ENCODE data around the gene BCAM. TPM values are rescaled to one million over a fixed set of nuclear protein-coding genes. Genes with fewer than 3 reads are reported as not detected.

Gene BCAM
- total and polyA plus RNA-seq, 2 experiments from 2014 or later, result 1.3 to 1.4 TPM

GRCh38 chr19:44782729-44783128 lies 26.2 kb upstream of the BCAM start:
- DNase-seq, result no peak
- in situ Hi-C loops (cut with MboI), result no loop called here
- Histone ChIP-seq H3F3A (ENCODE audit: insufficient read depth) (no peaks in the 10 kb centered on the region), H4K20me1 (ENCODE audit: insufficient read depth) (no peaks in the 10 kb centered on the region), H3K9ac (no peak overlapping the region), H3K79me2 (ENCODE audit: insufficient read depth) (no peaks in the 10 kb centered on the region), H3K9me2 (ENCODE audit: insufficient read depth) (no peaks in the 10 kb centered on the region), H3K27me3 (replicated peaks; ENCODE audit: insufficient read depth) (no peaks in the 10 kb centered on the region), H3K4me2 (ENCODE audit: unreplicated experiment) (no peak overlapping the region), H3K27ac (no peak overlapping the region), H3K4me1 (ENCODE audit: insufficient read depth) (no peaks in the 10 kb centered on the region), H3K9me3 (ENCODE audit: low read depth) (no peaks in the 10 kb centered on the region), H3K4me3 (no peak overlapping the region), H2AFZ (no peak overlapping the region), H3K36me3 (ENCODE audit: low read depth) (no peaks in the 10 kb centered on the region)
- TF ChIP-seq EZH2phosphoT487 (IDR thresholded peaks at IDR 0.05; ENCODE audit: insufficient read depth, low read depth), result no peak
- TF ChIP-seq EZH2 (IDR thresholded peaks at IDR 0.05; ENCODE audit: insufficient read depth, poor library complexity, severe bottlenecking), result no peak
- whole genome bisulfite sequencing, 2 experiments (ENCODE audit: low coverage in 1 of 2, low lambda C conversion rate in 2 of 2, missing lambda C conversion rate in 2 of 2), result 86 to 93% methylated on average over 5 of the region's 5 CpGs

GRCh38 chr19:44783545-44783944 lies 25.4 kb upstream of the BCAM start:
- no peak for DNase-seq
- Histone ChIP-seq H3K4me1 (ENCODE audit: insufficient read depth) (no peaks in the 10 kb centered on the region), H3F3A (ENCODE audit: insufficient read depth) (no peaks in the 10 kb centered on the region), H3K9ac (no peak overlapping the region), H3K27ac (no peak overlapping the region), H3K9me2 (ENCODE audit: insufficient read depth) (no peaks in the 10 kb centered on the region), H3K27me3 (replicated peaks; ENCODE audit: insufficient read depth) (no peaks in the 10 kb centered on the region), H4K20me1 (ENCODE audit: insufficient read depth) (no peaks in the 10 kb centered on the region), H3K4me2 (ENCODE audit: unreplicated experiment) (no peak overlapping the region), H3K4me3 (no peak overlapping the region), H2AFZ (no peak overlapping the region), H3K36me3 (ENCODE audit: low read depth) (no peaks in the 10 kb centered on the region), H3K79me2 (ENCODE audit: insufficient read depth) (no peaks in the 10 kb centered on the region), H3K9me3 (ENCODE audit: low read depth) (no peaks in the 10 kb centered on the region)
- TF ChIP-seq EZH2phosphoT487 (IDR thresholded peaks at IDR 0.05; ENCODE audit: insufficient read depth, low read depth), result no peak
- TF ChIP-seq EZH2 (IDR thresholded peaks at IDR 0.05; ENCODE audit: insufficient read depth, poor library complexity, severe bottlenecking), result no peak
- in situ Hi-C loops (cut with MboI), result no loop called here
- WGBS, 2 experiments (ENCODE audit: low coverage in 1 of 2, low lambda C conversion rate in 2 of 2, missing lambda C conversion rate in 2 of 2), result 90% methylated on average over 4 of the region's 4 CpGs

GRCh38 chr19:44785271-44785670 lies 23.6 kb upstream of the BCAM start:
- 63 to 65% methylated on average over 3 of the region's 3 CpGs for WGBS, 2 experiments (ENCODE audit: low coverage in 1 of 2, low lambda C conversion rate in 2 of 2, missing lambda C conversion rate in 2 of 2)
- TF ChIP-seq EZH2phosphoT487 (IDR thresholded peaks at IDR 0.05; ENCODE audit: insufficient read depth, low read depth), result no peak
- no peak for TF ChIP-seq EZH2 (IDR thresholded peaks at IDR 0.05; ENCODE audit: insufficient read depth, poor library complexity, severe bottlenecking)
- H3K36me3 ChIP-seq (ENCODE audit: low read depth), result no peaks in the 10 kb centered on the region
- no peak overlapping the region for H2AFZ ChIP-seq
- in situ Hi-C loops (cut with MboI), result no loop called here
- no peak overlapping the region for H3K4me2 ChIP-seq (ENCODE audit: unreplicated experiment)
- no peaks in the 10 kb centered on the region for H3K27me3 ChIP-seq (replicated peaks; ENCODE audit: insufficient read depth)
- no peaks in the 10 kb centered on the region for H3K4me1 ChIP-seq (ENCODE audit: insufficient read depth)
- H3K9ac ChIP-seq, result no peak overlapping the region
- H3K79me2 ChIP-seq (ENCODE audit: insufficient read depth), result no peaks in the 10 kb centered on the region
- no peaks in the 10 kb centered on the region for H3K9me3 ChIP-seq (ENCODE audit: low read depth)
- H3F3A ChIP-seq (ENCODE audit: insufficient read depth), result no peaks in the 10 kb centered on the region
- no peaks in the 10 kb centered on the region for H3K9me2 ChIP-seq (ENCODE audit: insufficient read depth)
- no peaks in the 10 kb centered on the region for H4K20me1 ChIP-seq (ENCODE audit: insufficient read depth)
- H3K4me3 ChIP-seq, result no peak overlapping the region
- H3K27ac ChIP-seq, result no peak overlapping the region
- DNase-seq, result no peak

GRCh38 chr19:44785993-44786392 lies 22.9 kb upstream of the BCAM start:
- no peaks in the 10 kb centered on the region for H3K27me3 ChIP-seq (replicated peaks; ENCODE audit: insufficient read depth)
- TF ChIP-seq EZH2 (IDR thresholded peaks at IDR 0.05; ENCODE audit: insufficient read depth, poor library complexity, severe bottlenecking) (no peak), EZH2phosphoT487 (IDR thresholded peaks at IDR 0.05; ENCODE audit: insufficient read depth, low read depth) (no peak)
- H3K9me3 ChIP-seq (ENCODE audit: low read depth), result no peaks in the 10 kb centered on the region
- WGBS, 2 experiments (ENCODE audit: low coverage in 1 of 2, low lambda C conversion rate in 2 of 2, missing lambda C conversion rate in 2 of 2), result 75 to 77% methylated on average over 15 of the region's 15 CpGs
- H2AFZ ChIP-seq, result no peak overlapping the region
- H3K4me1 ChIP-seq (ENCODE audit: insufficient read depth), result no peaks in the 10 kb centered on the region
- no peak overlapping the region for H3K9ac ChIP-seq
- no peaks in the 10 kb centered on the region for H3K36me3 ChIP-seq (ENCODE audit: low read depth)
- DNase-seq, result no peak
- in situ Hi-C loops (cut with MboI), result no loop called here
- H3F3A ChIP-seq (ENCODE audit: insufficient read depth), result no peaks in the 10 kb centered on the region
- H4K20me1 ChIP-seq (ENCODE audit: insufficient read depth), result no peaks in the 10 kb centered on the region
- no peaks in the 10 kb centered on the region for H3K79me2 ChIP-seq (ENCODE audit: insufficient read depth)
- H3K4me3 ChIP-seq, result no peak overlapping the region
- no peak overlapping the region for H3K4me2 ChIP-seq (ENCODE audit: unreplicated experiment)
- no peak overlapping the region for H3K27ac ChIP-seq
- H3K9me2 ChIP-seq (ENCODE audit: insufficient read depth), result no peaks in the 10 kb centered on the region

- H3K4me2 ChIP-seq (ENCODE audit: unreplicated experiment), result no peak overlapping the region
- H2AFZ ChIP-seq, result no peak overlapping the region
- no peaks in the 10 kb centered on the region for H4K20me1 ChIP-seq (ENCODE audit: insufficient read depth)
- in situ Hi-C loops (cut with MboI), result no loop called here
- no peaks in the 10 kb centered on the region for H3K9me3 ChIP-seq (ENCODE audit: low read depth)
- 77 to 87% methylated on average over 6 of the region's 6 CpGs for WGBS, 2 experiments (ENCODE audit: low coverage in 1 of 2, low lambda C conversion rate in 2 of 2, missing lambda C conversion rate in 2 of 2)
- TF ChIP-seq EZH2phosphoT487 (IDR thresholded peaks at IDR 0.05; ENCODE audit: insufficient read depth, low read depth), result no peak
- no peak for TF ChIP-seq EZH2 (IDR thresholded peaks at IDR 0.05; ENCODE audit: insufficient read depth, poor library complexity, severe bottlenecking)
- DNase-seq, result no peak
- H3K9me2 ChIP-seq (ENCODE audit: insufficient read depth), result no peaks in the 10 kb centered on the region
- H3K4me3 ChIP-seq, result no peak overlapping the region
- no peak overlapping the region for H3K27ac ChIP-seq
- H3F3A ChIP-seq (ENCODE audit: insufficient read depth), result no peaks in the 10 kb centered on the region
- no peaks in the 10 kb centered on the region for H3K79me2 ChIP-seq (ENCODE audit: insufficient read depth)
- H3K4me1 ChIP-seq (ENCODE audit: insufficient read depth), result no peaks in the 10 kb centered on the region
- no peak overlapping the region for H3K9ac ChIP-seq
- H3K36me3 ChIP-seq (ENCODE audit: low read depth), result no peaks in the 10 kb centered on the region
- H3K27me3 ChIP-seq (replicated peaks; ENCODE audit: insufficient read depth), result no peaks in the 10 kb centered on the region
Measured at GRCh38 chr19:44788971-44789370, 19.9 kb upstream of the BCAM start.
